ENCODE measurements around the gene B3GNT4. TPM values are rescaled to one million over a fixed set of nuclear protein-coding genes. Genes with fewer than 3 reads are reported as not detected.
"Not testable (repeated sequence)": the region's sequence is repeated elsewhere in the genome, so short reads cannot be mapped to it uniquely, and the experiment has no call there.

B3GNT4 gene
- total RNA-seq, 1 donor from 2014 or later, result not detected

- DNase-seq (ENCODE audit: low read depth), result no peak
Measured at GRCh38 chr12:122208073-122208820, 4.7 kb downstream of the B3GNT4 start.

- DNase-seq (ENCODE audit: low read depth), result no peak
Measured at GRCh38 chr12:122215771-122216170, 12.3 kb downstream of the B3GNT4 start.

GRCh38 chr12:122216445-122216844 lies 12.9 kb downstream of the B3GNT4 start:
- no peak for DNase-seq (ENCODE audit: low read depth)

GRCh38 chr12:122225683-122226365 lies 22.3 kb downstream of the B3GNT4 start, which contains the start of gene DIABLO:
Gene DIABLO, minus strand, starts transcription at chr12:122226052. Its CDS starts 38 bp downstream, at chr12:122226014.
- DNase-seq (ENCODE audit: low read depth), result peak; percentile 100

GRCh38 chr12:122226366-122227125 lies 23.0 kb downstream of the B3GNT4 start:
- DNase-seq (ENCODE audit: low read depth), result no peak

- no peak for DNase-seq (ENCODE audit: low read depth)
Measured at GRCh38 chr12:122227341-122227740, 23.8 kb downstream of the B3GNT4 start.

GRCh38 chr12:122228092-122228491 lies 24.6 kb downstream of the B3GNT4 start:
- DNase-seq (ENCODE audit: low read depth), result no peak

GRCh38 chr12:122230798-122231197 lies 27.3 kb downstream of the B3GNT4 start:
- no peak for DNase-seq (ENCODE audit: low read depth)

GRCh38 chr12:122232691-122233090 lies 29.2 kb downstream of the B3GNT4 start:
- DNase-seq (ENCODE audit: low read depth), result no peak

- no peak for DNase-seq (ENCODE audit: low read depth)
Measured at GRCh38 chr12:122235741-122236140, 32.2 kb downstream of the B3GNT4 start.

- DNase-seq (ENCODE audit: low read depth), result no peak
Measured at GRCh38 chr12:122238861-122239260, 35.4 kb downstream of the B3GNT4 start.

GRCh38 chr12:122243965-122244364 lies 40.5 kb downstream of the B3GNT4 start:
- no peak for DNase-seq (ENCODE audit: low read depth)

GRCh38 chr12:122244565-122245371 lies 41.3 kb downstream of the B3GNT4 start:
- no peak for DNase-seq (ENCODE audit: low read depth)

- no peak for DNase-seq (ENCODE audit: low read depth)
Measured at GRCh38 chr12:122245553-122245952, 42.0 kb downstream of the B3GNT4 start.

GRCh38 chr12:122250047-122250446 lies 46.5 kb downstream of the B3GNT4 start:
- DNase-seq (ENCODE audit: low read depth), result peak; percentile 33

- no peak for DNase-seq (ENCODE audit: low read depth)
Measured at GRCh38 chr12:122250536-122250935, 47.0 kb downstream of the B3GNT4 start.

- DNase-seq (ENCODE audit: low read depth), result not testable (repeated sequence)
Measured at GRCh38 chr12:122258462-122258861, 55.0 kb downstream of the B3GNT4 start.
